Activated CD8-positive, alpha-beta T cell treated with anti-CD3 and anti-CD28 coated beads for 36 hours (primary cell): Measurements from ENCODE around the gene RC3H1. TPM values are rescaled to one million over a fixed set of nuclear protein-coding genes. Genes with fewer than 3 reads are reported as not detected.

Source experiments
- ATAC-seq: fragments of 200-7000 bp; cut with Tn5 transposase; one replicate; pipeline ENCODE4 v1.10.0; 2021; ENCODE audit warnings: mild to moderate bottlenecking, moderate library complexity
- CTCF ChIA-PET: fragments of 350-600 bp; sonication (Branson Sonifier 250); formaldehyde crosslinking; loops from one replicate; lab custom pipeline; 2021; ENCODE audit warnings: antibody characterized with exemption; lab: Charles Lee
- POLR2A ChIA-PET: fragments of 350-600 bp; sonication (Branson Sonifier 250); formaldehyde crosslinking; loops from one replicate; lab custom pipeline; 2021; ENCODE audit warnings: antibody characterized with exemption; lab: Charles Lee
- DNase-seq: peaks from one replicate; pipeline ENCODE4 v3.0.0-alpha.2; 2020
- H3K27ac Mint-ChIP-seq: one replicate; pipeline ENCODE4 v1.8.0; 2021; ENCODE audit warnings: mild to moderate bottlenecking, mixed read lengths
- H3K27me3 Mint-ChIP-seq: one replicate; pipeline ENCODE4 v1.8.0; 2021; ENCODE audit warnings: mixed read lengths
- H3K36me3 Mint-ChIP-seq: one replicate; pipeline ENCODE4 v1.8.0; 2021; ENCODE audit warnings: low read depth, mixed read lengths
- H3K4me1 Mint-ChIP-seq: one replicate; pipeline ENCODE4 v1.8.0; 2021; ENCODE audit warnings: low read depth, mixed read lengths
- H3K4me3 Mint-ChIP-seq: one replicate; pipeline ENCODE4 v1.8.0; 2021; ENCODE audit warnings: mild to moderate bottlenecking, moderate library complexity, mixed read lengths
- H3K9me3 Mint-ChIP-seq: one replicate; pipeline ENCODE4 v1.8.0; 2021; ENCODE audit warnings: mixed read lengths
- intact Hi-C: fragments of 100-400 bp; cut with micrococcal nuclease; formaldehyde crosslinking; loops from one replicate; pipeline ENCODE4 v1.10.0; 2022
- total RNA-seq, 2 experiments: library from RNA; stranded (reverse); gene quantifications; one replicate each; pipeline ENCODE4 v1.2.3, GENCODE V29; 2021
- TF ChIP-seq, protein P1 (sequence below): fragments of 200-600 bp; IDR thresholded peaks from one replicate; pipeline ENCODE4 v1.8.0; 2022; ENCODE audit warnings: antibody characterized with exemption, mild to moderate bottlenecking

The RC3H1 gene
- total RNA-seq, 2 experiments from 2014 or later = 24.9 to 27.2 TPM

DNA sequence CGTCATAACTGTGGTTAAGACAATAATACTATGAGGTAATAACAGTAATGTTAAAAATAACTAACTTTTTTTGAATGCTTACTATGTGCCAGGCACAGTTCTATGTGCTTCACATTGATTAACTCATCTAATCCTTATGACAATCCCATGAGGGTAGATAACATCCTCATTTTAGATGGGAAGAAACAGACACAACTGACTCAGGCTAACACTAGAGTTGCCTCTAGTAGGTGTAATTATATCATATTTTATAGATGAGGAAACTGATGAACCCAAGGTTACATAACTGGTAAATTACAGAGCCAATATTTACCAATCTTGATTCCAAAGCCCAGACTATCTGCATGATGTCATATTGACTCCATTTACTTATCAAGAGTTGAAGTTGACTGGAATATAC, 128.5 kb downstream of the RC3H1 start:
- H3K9me3 Mint-ChIP-seq = no peaks in the 10 kb centered on the region
- no peaks in the 10 kb centered on the region for H3K27me3 Mint-ChIP-seq
- H3K36me3 Mint-ChIP-seq = peaks cover 9% of the 10 kb centered on the region
- no peak for DNase-seq
- no peak overlapping the region for H3K4me3 Mint-ChIP-seq
- ChIA-PET CTCF (no interaction called here), POLR2A (no interaction called here)
- no peaks in the 10 kb centered on the region for H3K4me1 Mint-ChIP-seq
- no peak for ATAC-seq
- TF ChIP-seq, protein P1, sequence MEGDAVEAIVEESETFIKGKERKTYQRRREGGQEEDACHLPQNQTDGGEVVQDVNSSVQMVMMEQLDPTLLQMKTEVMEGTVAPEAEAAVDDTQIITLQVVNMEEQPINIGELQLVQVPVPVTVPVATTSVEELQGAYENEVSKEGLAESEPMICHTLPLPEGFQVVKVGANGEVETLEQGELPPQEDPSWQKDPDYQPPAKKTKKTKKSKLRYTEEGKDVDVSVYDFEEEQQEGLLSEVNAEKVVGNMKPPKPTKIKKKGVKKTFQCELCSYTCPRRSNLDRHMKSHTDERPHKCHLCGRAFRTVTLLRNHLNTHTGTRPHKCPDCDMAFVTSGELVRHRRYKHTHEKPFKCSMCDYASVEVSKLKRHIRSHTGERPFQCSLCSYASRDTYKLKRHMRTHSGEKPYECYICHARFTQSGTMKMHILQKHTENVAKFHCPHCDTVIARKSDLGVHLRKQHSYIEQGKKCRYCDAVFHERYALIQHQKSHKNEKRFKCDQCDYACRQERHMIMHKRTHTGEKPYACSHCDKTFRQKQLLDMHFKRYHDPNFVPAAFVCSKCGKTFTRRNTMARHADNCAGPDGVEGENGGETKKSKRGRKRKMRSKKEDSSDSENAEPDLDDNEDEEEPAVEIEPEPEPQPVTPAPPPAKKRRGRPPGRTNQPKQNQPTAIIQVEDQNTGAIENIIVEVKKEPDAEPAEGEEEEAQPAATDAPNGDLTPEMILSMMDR = no peak
- H3K27ac Mint-ChIP-seq = no peak overlapping the region
- intact Hi-C loops = no loop called here

DNA sequence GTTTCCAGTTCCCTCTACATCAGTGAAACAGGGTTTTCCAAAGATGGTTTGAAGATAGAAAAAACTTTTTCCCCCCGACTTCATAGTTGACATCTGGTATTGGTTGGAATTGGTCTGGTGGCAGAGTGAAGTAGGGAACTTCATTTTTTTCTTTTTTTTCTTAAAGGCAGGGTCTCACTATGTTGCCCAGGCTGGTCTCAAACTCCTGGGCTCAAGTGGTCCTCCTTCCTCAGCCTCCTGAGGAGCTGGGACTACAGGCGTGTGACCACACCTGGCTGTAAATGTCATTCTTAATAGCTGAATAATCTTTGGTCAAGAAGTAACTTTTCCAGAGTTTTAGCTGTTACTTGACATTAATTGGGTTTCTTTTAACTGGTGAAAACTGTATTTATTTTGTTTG, 132.3 kb downstream of the RC3H1 start:
- ChIA-PET POLR2A (no interaction called here), CTCF (no interaction called here)
- Mint-ChIP-seq H3K9me3 (no peaks in the 10 kb centered on the region), H3K4me1 (peaks cover 23% of the 10 kb centered on the region), H3K27ac (no peak overlapping the region), H3K36me3 (peaks cover 30% of the 10 kb centered on the region), H3K27me3 (no peaks in the 10 kb centered on the region), H3K4me3 (no peak overlapping the region)
- TF ChIP-seq, protein P1 = no peak
- ATAC-seq (no peak), DNase-seq (no peak)
- intact Hi-C loops = no loop called here

DNA sequence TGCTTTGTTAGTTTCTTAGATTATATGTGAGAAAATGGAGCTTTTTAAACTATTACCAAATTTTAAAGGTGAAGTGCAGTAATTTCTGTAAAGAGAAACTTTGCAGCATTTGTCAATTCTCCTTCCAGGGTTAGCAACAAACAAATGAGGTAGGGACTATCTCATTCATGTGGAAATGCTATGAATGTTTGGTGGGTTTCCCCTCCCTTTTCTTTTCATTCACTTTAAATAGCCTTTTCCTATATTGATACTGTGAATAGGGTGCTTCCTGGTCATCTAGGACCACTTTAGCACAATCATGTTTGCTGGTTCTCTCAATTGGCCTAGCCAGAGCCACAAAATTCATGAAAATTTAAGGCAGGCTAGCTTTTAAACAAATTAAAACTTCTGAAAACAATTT, 133.4 kb downstream of the RC3H1 start:
- H3K9me3 Mint-ChIP-seq = no peaks in the 10 kb centered on the region
- TF ChIP-seq, protein P1 = no peak
- H3K4me3 Mint-ChIP-seq = no peak overlapping the region
- ATAC-seq = no peak
- intact Hi-C loops = no loop called here
- H3K27me3 Mint-ChIP-seq = no peaks in the 10 kb centered on the region
- H3K4me1 Mint-ChIP-seq = peaks cover 23% of the 10 kb centered on the region
- no peak for DNase-seq
- ChIA-PET CTCF (no interaction called here), POLR2A (interaction anchor here (0.8 kb wide), 1 partner anchor 21 kb away, joined by 3 read pairs; the partner anchor contains the start of gene ZBTB37)
- peaks cover 30% of the 10 kb centered on the region for H3K36me3 Mint-ChIP-seq
- H3K27ac Mint-ChIP-seq = no peak overlapping the region

DNA sequence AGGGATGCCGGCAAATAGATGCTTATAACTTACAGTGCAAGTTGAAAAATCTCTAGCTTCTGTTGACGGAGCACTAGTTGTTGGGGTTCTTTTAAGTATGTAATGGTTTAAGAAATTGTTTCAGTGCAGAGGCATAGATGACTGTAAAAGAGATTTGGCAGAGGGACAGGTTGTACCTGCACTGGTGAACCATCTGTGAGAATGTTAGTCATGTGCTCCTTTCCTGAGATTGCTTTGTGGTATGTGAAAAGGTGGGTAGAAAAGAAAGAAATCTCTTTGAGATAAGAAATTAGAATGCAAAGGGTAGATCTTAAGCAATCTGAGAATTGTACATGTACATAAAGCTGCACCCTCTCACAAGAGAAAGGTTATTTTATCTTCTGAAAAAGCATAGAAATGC, 134.5 kb downstream of the RC3H1 start:
- ATAC-seq (no peak), DNase-seq (no peak)
- Mint-ChIP-seq H3K9me3 (no peaks in the 10 kb centered on the region), H3K4me1 (peaks cover 23% of the 10 kb centered on the region), H3K27me3 (no peaks in the 10 kb centered on the region), H3K36me3 (peaks cover 30% of the 10 kb centered on the region), H3K27ac (no peak overlapping the region), H3K4me3 (no peak overlapping the region)
- ChIA-PET POLR2A (no interaction called here), CTCF (no interaction called here)
- TF ChIP-seq, protein P1 = no peak
- intact Hi-C loops = no loop called here

DNA sequence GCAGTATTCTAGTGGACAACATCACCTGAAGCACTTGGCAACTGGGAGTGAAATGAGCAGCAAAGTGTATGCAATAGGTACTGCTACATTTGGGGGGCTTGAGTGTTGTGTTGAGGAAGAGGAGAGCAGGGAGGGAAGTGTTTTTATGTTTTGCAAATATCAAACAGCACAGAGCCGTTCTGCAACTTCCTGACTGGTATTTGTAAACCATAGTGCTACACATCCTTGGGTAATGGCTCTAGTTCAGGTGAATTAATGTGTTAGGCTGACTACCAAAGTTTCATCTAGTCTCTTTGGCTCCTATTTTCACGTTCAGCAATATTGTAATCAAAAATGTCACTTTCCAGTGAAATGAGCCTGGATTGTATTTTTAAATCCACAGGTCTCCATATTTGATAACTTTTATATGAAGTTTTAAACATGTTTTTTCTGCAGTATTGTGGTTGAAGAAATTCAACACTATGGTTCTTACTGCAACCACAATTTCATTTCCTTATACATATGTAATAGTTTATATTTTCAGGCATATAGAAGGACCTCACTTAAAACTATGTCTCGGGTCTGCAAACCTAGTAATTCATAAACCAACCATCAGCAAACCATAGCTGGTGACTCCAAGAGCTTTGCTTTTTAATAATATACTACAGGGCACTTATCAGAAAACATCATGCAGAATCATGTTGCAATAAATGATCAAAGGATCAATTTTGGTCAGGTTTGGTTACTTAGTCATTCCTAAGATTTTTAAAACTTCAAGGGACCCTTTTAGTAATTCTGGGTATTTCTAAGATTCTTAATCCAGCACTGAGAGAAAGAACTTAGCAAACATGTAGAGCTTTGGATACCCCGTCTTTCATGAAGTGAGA, 135.2 kb downstream of the RC3H1 start:
- H3K27ac Mint-ChIP-seq = no peak overlapping the region
- peaks cover 23% of the 10 kb centered on the region for H3K4me1 Mint-ChIP-seq
- ChIA-PET CTCF (no interaction called here), POLR2A (no interaction called here)
- intact Hi-C loops = no loop called here
- no peak overlapping the region for H3K4me3 Mint-ChIP-seq
- no peak for ATAC-seq
- DNase-seq = no peak
- no peaks in the 10 kb centered on the region for H3K9me3 Mint-ChIP-seq
- TF ChIP-seq, protein P1 = no peak
- no peaks in the 10 kb centered on the region for H3K27me3 Mint-ChIP-seq
- H3K36me3 Mint-ChIP-seq = peaks cover 30% of the 10 kb centered on the region
